ENCODE data around the gene CLDN24. TPM values are rescaled to one million over a fixed set of nuclear protein-coding genes. Genes with fewer than 3 reads are reported as not detected.

Gene CLDN24
- total and polyA plus RNA-seq, 2 experiments from 2014 or later, result 0.94 TPM; not detected in 1

- DNase-seq (ENCODE audit: low spot score), result no peak
- Histone ChIP-seq H2AFZ (no peak overlapping the region), H3K4me1 (ENCODE audit: insufficient read depth) (no peaks in the 10 kb centered on the region), H3K79me2 (no peaks in the 10 kb centered on the region), H4K20me1 (ENCODE audit: insufficient read depth, poor library complexity, severe bottlenecking) (no peaks in the 10 kb centered on the region), H3K27me3 (no peaks in the 10 kb centered on the region), H3K9me3 (ENCODE audit: low read depth) (no peaks in the 10 kb centered on the region), H3K4me3 (no peak overlapping the region), H3K27ac (no peak overlapping the region), H3K36me3 (replicated peaks; ENCODE audit: insufficient read depth, low read depth) (no peaks in the 10 kb centered on the region), H3K9me2 (replicated peaks; ENCODE audit: insufficient read depth) (no peaks in the 10 kb centered on the region), H3K4me2 (no peak overlapping the region)
- 88% methylated on average over 4 of the region's 4 CpGs for WGBS (ENCODE audit: low lambda C conversion rate, missing lambda C conversion rate)
- TF ChIP-seq EZH2 (IDR thresholded peaks at IDR 0.05; ENCODE audit: borderline replicate concordance), result no peak
- TF ChIP-seq, protein P1, sequence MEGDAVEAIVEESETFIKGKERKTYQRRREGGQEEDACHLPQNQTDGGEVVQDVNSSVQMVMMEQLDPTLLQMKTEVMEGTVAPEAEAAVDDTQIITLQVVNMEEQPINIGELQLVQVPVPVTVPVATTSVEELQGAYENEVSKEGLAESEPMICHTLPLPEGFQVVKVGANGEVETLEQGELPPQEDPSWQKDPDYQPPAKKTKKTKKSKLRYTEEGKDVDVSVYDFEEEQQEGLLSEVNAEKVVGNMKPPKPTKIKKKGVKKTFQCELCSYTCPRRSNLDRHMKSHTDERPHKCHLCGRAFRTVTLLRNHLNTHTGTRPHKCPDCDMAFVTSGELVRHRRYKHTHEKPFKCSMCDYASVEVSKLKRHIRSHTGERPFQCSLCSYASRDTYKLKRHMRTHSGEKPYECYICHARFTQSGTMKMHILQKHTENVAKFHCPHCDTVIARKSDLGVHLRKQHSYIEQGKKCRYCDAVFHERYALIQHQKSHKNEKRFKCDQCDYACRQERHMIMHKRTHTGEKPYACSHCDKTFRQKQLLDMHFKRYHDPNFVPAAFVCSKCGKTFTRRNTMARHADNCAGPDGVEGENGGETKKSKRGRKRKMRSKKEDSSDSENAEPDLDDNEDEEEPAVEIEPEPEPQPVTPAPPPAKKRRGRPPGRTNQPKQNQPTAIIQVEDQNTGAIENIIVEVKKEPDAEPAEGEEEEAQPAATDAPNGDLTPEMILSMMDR (IDR thresholded peaks at IDR 0.05; ENCODE audit: poor library complexity), result no peak
- TF ChIP-seq EZH2phosphoT487 (IDR thresholded peaks at IDR 0.05; ENCODE audit: low read depth, severe bottlenecking, unreplicated experiment), result no peak
These were observed 25.3 kb upstream of the CLDN24 start for GRCh38 chr4:183347566-183347965.

- Histone ChIP-seq H3K9me2 (replicated peaks; ENCODE audit: insufficient read depth) (no peaks in the 10 kb centered on the region), H3K4me2 (no peak overlapping the region), H3K9me3 (ENCODE audit: low read depth) (no peaks in the 10 kb centered on the region), H3K27ac (no peak overlapping the region), H3K4me3 (no peak overlapping the region), H3K79me2 (no peaks in the 10 kb centered on the region), H3K27me3 (no peaks in the 10 kb centered on the region), H3K36me3 (replicated peaks; ENCODE audit: insufficient read depth, low read depth) (no peaks in the 10 kb centered on the region), H4K20me1 (ENCODE audit: insufficient read depth, poor library complexity, severe bottlenecking) (no peaks in the 10 kb centered on the region), H2AFZ (no peak overlapping the region), H3K4me1 (ENCODE audit: insufficient read depth) (no peaks in the 10 kb centered on the region)
- WGBS (ENCODE audit: low lambda C conversion rate, missing lambda C conversion rate), result 92% methylated on average over 8 of the region's 8 CpGs
- DNase-seq (ENCODE audit: low spot score), result no peak
- TF ChIP-seq EZH2 (IDR thresholded peaks at IDR 0.05; ENCODE audit: borderline replicate concordance), result no peak
These were observed 24.9 kb upstream of the CLDN24 start for GRCh38 chr4:183347146-183347545.

GRCh38 chr4:183345261-183345660 lies 23.0 kb upstream of the CLDN24 start:
- WGBS (ENCODE audit: low lambda C conversion rate, missing lambda C conversion rate), result 78% methylated on average over 4 of the region's 4 CpGs
- Histone ChIP-seq H3K4me1 (ENCODE audit: insufficient read depth) (no peaks in the 10 kb centered on the region), H3K9me2 (replicated peaks; ENCODE audit: insufficient read depth) (no peaks in the 10 kb centered on the region), H3K9me3 (ENCODE audit: low read depth) (no peaks in the 10 kb centered on the region), H4K20me1 (ENCODE audit: insufficient read depth, poor library complexity, severe bottlenecking) (no peaks in the 10 kb centered on the region), H3K4me2 (no peak overlapping the region), H3K4me3 (no peak overlapping the region), H3K36me3 (replicated peaks; ENCODE audit: insufficient read depth, low read depth) (no peaks in the 10 kb centered on the region), H2AFZ (no peak overlapping the region), H3K27me3 (no peaks in the 10 kb centered on the region), H3K79me2 (no peaks in the 10 kb centered on the region), H3K27ac (no peak overlapping the region)
- TF ChIP-seq, protein P1 (IDR thresholded peaks at IDR 0.05; ENCODE audit: poor library complexity), result no peak
- TF ChIP-seq EZH2phosphoT487 (IDR thresholded peaks at IDR 0.05; ENCODE audit: low read depth, severe bottlenecking, unreplicated experiment) (no peak), EZH2 (IDR thresholded peaks at IDR 0.05; ENCODE audit: borderline replicate concordance) (no peak)
- DNase-seq (ENCODE audit: low spot score), result no peak

- Histone ChIP-seq H3K9me2 (replicated peaks; ENCODE audit: insufficient read depth) (no peaks in the 10 kb centered on the region), H3K4me3 (no peak overlapping the region), H2AFZ (no peak overlapping the region), H4K20me1 (ENCODE audit: insufficient read depth, poor library complexity, severe bottlenecking) (no peaks in the 10 kb centered on the region), H3K27ac (no peak overlapping the region), H3K79me2 (no peaks in the 10 kb centered on the region), H3K4me1 (ENCODE audit: insufficient read depth) (no peaks in the 10 kb centered on the region), H3K9me3 (ENCODE audit: low read depth) (no peaks in the 10 kb centered on the region), H3K36me3 (replicated peaks; ENCODE audit: insufficient read depth, low read depth) (no peaks in the 10 kb centered on the region), H3K4me2 (no peak overlapping the region), H3K27me3 (no peaks in the 10 kb centered on the region)
- no peak for DNase-seq (ENCODE audit: low spot score)
- TF ChIP-seq, protein P1 (IDR thresholded peaks at IDR 0.05; ENCODE audit: poor library complexity), result no peak
- WGBS (ENCODE audit: low lambda C conversion rate, missing lambda C conversion rate), result 92% methylated on average over 15 of the region's 15 CpGs
These were observed 22.5 kb upstream of the CLDN24 start for GRCh38 chr4:183344523-183345255.
